K562 (cell line): Measurements from ENCODE around the gene PSMB11. TPM values are rescaled to one million over a fixed set of nuclear protein-coding genes. Genes with fewer than 3 reads are reported as not detected.

Experiments used
- ATAC-seq: fragments of 200-7000 bp; cut with Tn5 transposase; 3 replicates; pipeline ENCODE4 v1.9.1; 2020; ENCODE audit warnings: moderate library complexity
- BruUV-seq: library from RNA; stranded (reverse); fragments of 400-500 nt; replicated peaks from 2 replicates; lab custom pipeline; 2021; lab: Mats Ljungman, UMichigan
- CTCF ChIA-PET: fragments of 300-600 bp; formaldehyde crosslinking; extraction: SDS; loops from one replicate; lab custom pipeline; 2021; ENCODE audit warnings: low intra/inter-chr PET ratio; lab: Yijun Ruan, JAX
- POLR2A ChIA-PET: fragments of 300-600, 350-650 bp; sonication (Branson Sonifier 250); formaldehyde crosslinking; extraction: SDS; loops from one replicate; lab custom pipeline; 2021; ENCODE audit warnings: antibody characterized with exemption, inconsistent platforms; lab: Yijun Ruan, JAX
- DNase-seq, 4 experiments: peaks; one replicate each; pipeline versions ENCODE4 v3.0.0 to v3.0.0-alpha.2; 2011 to 2018; ENCODE audit warnings: low spot score in 3 of 4, mixed read lengths in 3 of 4; ENCODE audit errors: extremely low read depth in 1 of 4
- FAIRE-seq: peaks from 2 replicates; lab custom pipeline; 2011; peaks lifted over from hg19 to GRCh38; lab: Jason Lieb, UNC
- H2AFZ ChIP-seq: 2 replicates; pipeline ENCODE4 v1.6.0; 2011; ENCODE audit warnings: low read depth, low read length, control low read depth, inconsistent platforms
- H3K27ac ChIP-seq: fragments of 200-600 bp; 3 replicates; pipeline ENCODE4 v1.8.0; 2011; ENCODE audit warnings: low read depth, mild to moderate bottlenecking, control low read depth, inconsistent platforms, low read length, moderate library complexity, mixed read lengths; ENCODE audit errors: extremely low read depth
- H3K27me3 ChIP-seq, 2 experiments: fragments of 300-600 bp in 1 of 2; 2 replicates in 1 of 2; 3 replicates in 1 of 2; pipeline versions ENCODE4 v1.6.0 to v1.8.0; 2011; ENCODE audit warnings: inconsistent platforms in 2 of 2, low read length in 2 of 2, mild to moderate bottlenecking in 1 of 2, mixed read lengths in 1 of 2, moderate library complexity in 1 of 2; ENCODE audit not compliant: control insufficient read depth in 2 of 2, insufficient read depth in 2 of 2
- H3K36me3 ChIP-seq: fragments of 300-600 bp; 3 replicates; pipeline ENCODE4 v1.8.0; 2011; ENCODE audit warnings: mild to moderate bottlenecking, low read length, inconsistent platforms; ENCODE audit not compliant: control insufficient read depth, insufficient read depth
- H3K4me1 ChIP-seq, 2 experiments: fragments of 200-600 bp in 1 of 2; replicated peaks in 1 of 2; 2 replicates in 1 of 2; 3 replicates in 1 of 2; pipeline versions ENCODE4 v1.5.1 to v1.8.0; 2011; ENCODE audit warnings: inconsistent platforms in 2 of 2, low read length in 2 of 2, mild to moderate bottlenecking in 1 of 2, mixed read lengths in 1 of 2, moderate library complexity in 1 of 2; ENCODE audit not compliant: control insufficient read depth in 2 of 2, insufficient read depth in 2 of 2
- H3K4me2 ChIP-seq: 2 replicates; pipeline ENCODE4 v1.6.1; 2011; ENCODE audit warnings: low read length, control low read depth, inconsistent platforms, mixed read lengths; ENCODE audit not compliant: insufficient read depth
- H3K4me3 ChIP-seq: fragments of 200-600 bp; sonication (generic), shearing (Covaris generic); 2 replicates; pipeline ENCODE4 v1.5.1; 2016; ENCODE audit warnings: control low read depth, inconsistent platforms
- H3K79me2 ChIP-seq: fragments of 200-600 bp; 3 replicates; pipeline ENCODE4 v1.8.0; 2011; ENCODE audit warnings: low read length, inconsistent platforms; ENCODE audit not compliant: control insufficient read depth, insufficient read depth
- H3K9ac ChIP-seq, 2 experiments: 2 replicates each; pipeline versions ENCODE4 v1.6.0 to v1.6.1; 2011; ENCODE audit warnings: low read depth in 2 of 2, low read length in 2 of 2, control low read depth in 1 of 2, inconsistent platforms in 1 of 2, mild to moderate bottlenecking in 1 of 2, mixed read lengths in 1 of 2; ENCODE audit not compliant: insufficient read depth in 1 of 2
- H3K9me1 ChIP-seq: one replicate; pipeline ENCODE4 v1.6.0; 2011; ENCODE audit warnings: inconsistent platforms, mild to moderate bottlenecking, low read length, moderate library complexity; ENCODE audit not compliant: control insufficient read depth, insufficient read depth
- H3K9me3 ChIP-seq: replicated peaks from 2 replicates; pipeline ENCODE4 v1.5.1; 2011; ENCODE audit warnings: low read depth, low read length, inconsistent platforms; ENCODE audit not compliant: control insufficient read depth, insufficient read depth
- H4K20me1 ChIP-seq: replicated peaks from 2 replicates; pipeline ENCODE4 v1.6.1; 2011; ENCODE audit warnings: low read length, inconsistent platforms, mixed read lengths; ENCODE audit not compliant: control insufficient read depth, insufficient read depth
- MTA3 ChIP-seq: fragments of 450-650 bp; formaldehyde crosslinking; IDR thresholded peaks from 2 replicates; pipeline ENCODE4 v1.6.1; 2017; ENCODE audit warnings: mild to moderate bottlenecking, borderline replicate concordance
- RFX5 ChIP-seq: IDR thresholded peaks from 2 replicates; pipeline ENCODE4 v1.6.1; 2011; ENCODE audit warnings: low read depth, mild to moderate bottlenecking, improper control_type of control experiment, low read length
- RUNX1 ChIP-seq: sonication (generic); IDR thresholded peaks from 2 replicates; pipeline ENCODE4 v1.6.1; 2016; ENCODE audit warnings: antibody characterized with exemption, low read depth
- ZNF12 ChIP-seq: sonication (generic); formaldehyde crosslinking; IDR thresholded peaks from 2 replicates; pipeline ENCODE4 v1.4.0; 2020; ENCODE audit warnings: mild to moderate bottlenecking, missing genetic modification reagents
- ZNF764 ChIP-seq: fragments of 250-450 bp; sonication (Bioruptor Pico); IDR thresholded peaks from 2 replicates; pipeline ENCODE4 v1.4.0; 2020; ENCODE audit warnings: low read depth, mild to moderate bottlenecking, moderate library complexity
- WGBS: fragments of 100-300 bp; shearing (Covaris generic); methylation state at CpG from one replicate; pipeline ENCODE4 v1.1.6; 2016; ENCODE audit warnings: low coverage, mixed read lengths; ENCODE audit not compliant: insufficient coverage; ENCODE audit errors: missing lambda C conversion rate; 5-methylcytosine and 5-hydroxymethylcytosine counted together
- in situ Hi-C: fragments of 300-500 bp; cut with MboI; formaldehyde crosslinking; loops from 4 replicates; pipeline ENCODE4 v1.15.0; 2018; ENCODE audit warnings: inconsistent platforms, mixed read lengths
- intact Hi-C: fragments of 100-400 bp; cut with micrococcal nuclease; formaldehyde crosslinking; loops from 2 replicates; pipeline ENCODE4 v1.14.2; 2022
- polyA plus RNA-seq, 8 experiments: library from polyadenylated mRNA; depleted of rRNA in 4 of 8; stranded (reverse) in 5 of 8; unstranded in 3 of 8; fragments of >200 nt; fragmentation: Nextera tagmentation in 2 of 8; fragmentation: Illumina TruSeq in 1 of 8; extraction: Ambion mirVana in 2 of 8; extraction: Trizol in 1 of 8; gene quantifications; 2 replicates each; pipeline versions ENCODE4 v1.2.1 to v1.2.3, GENCODE V29; 2011 to 2014; ENCODE audit warnings: inconsistent platforms in 1 of 8, missing spikeins in 1 of 8
- total RNA-seq, 7 experiments: library from RNA; depleted of rRNA in 6 of 7; stranded (reverse); fragments of >200 nt in 6 of 7; fragmentation: Illumina TruSeq in 2 of 7; extraction: Trizol in 2 of 7; gene quantifications; 2 replicates each; pipeline versions ENCODE4 v1.2.1 to v1.2.3, GENCODE V29; 2011 to 2021; ENCODE audit warnings: low replicate concordance in 1 of 7

PSMB11 gene
- total and polyA plus RNA-seq, 9 of the 15 experiments (the other 6 are each of a cell fraction or from before 2014, with no cell fraction given), result not detected

- CTCF ChIA-PET, result interaction anchor here (0.7 kb wide), 1 partner anchor 23 kb away, joined by 4 read pairs; no protein-coding TSS in a partner anchor
- Histone ChIP-seq H3K4me2 (no peak overlapping the region), H3K9me3 (no peaks in the 10 kb centered on the region)
Observed at GRCh38 chr14:23017091-23017490, 24.9 kb upstream of the PSMB11 start.

GRCh38 chr14:23018107-23018506 is 23.9 kb upstream of the PSMB11 start:
- BruUV-seq, result no TSS peak
- FAIRE-seq, result no peak
- CTCF ChIA-PET, result no interaction called here

More at GRCh38 chr14:23017091-23017490, 24.9 kb upstream of the PSMB11 start:
- Histone ChIP-seq H3K36me3 (no peaks in the 10 kb centered on the region), H4K20me1 (no peaks in the 10 kb centered on the region), H3K9me1 (no peaks in the 10 kb centered on the region), H3K4me3 (no peak overlapping the region), H3K27ac (no peak overlapping the region), H3K79me2 (no peaks in the 10 kb centered on the region), H3K27me3 (no peaks in the 10 kb centered on the region), H2AFZ (no peak overlapping the region), H3K9ac (no peak overlapping the region), H3K4me1 (peaks cover 24 to 28% of the 10 kb centered on the region in 2 experiments; a peak in 4 of 5 replicates)
- 68% methylated on average over 5 of the region's 5 CpGs for WGBS
- DNase-seq, result no peak
- intact Hi-C loops, result no loop called here
- no peak for FAIRE-seq
- BruUV-seq, result no TSS peak
- POLR2A ChIA-PET, result interaction anchor here (0.9 to 4.7 kb wide), 4 partner anchors 9 to 77 kb away, joined by 3 to 29 read pairs (median 4); no protein-coding TSS in a partner anchor
- in situ Hi-C loops, result no loop called here
- TF ChIP-seq RUNX1, result no peak
- no peak for TF ChIP-seq MTA3
- TF ChIP-seq RFX5, result no peak
- ATAC-seq, result no peak

More at GRCh38 chr14:23018107-23018506, 23.9 kb upstream of the PSMB11 start:
- H3K27me3 ChIP-seq, result no peaks in the 10 kb centered on the region
- H3K9me1 ChIP-seq, result no peaks in the 10 kb centered on the region
- POLR2A ChIA-PET, result interaction anchor here (0.9 to 4.7 kb wide), 2 partner anchors 11 to 76 kb away, joined by 3 to 29 read pairs; no protein-coding TSS in a partner anchor
- no peak overlapping the region for H3K27ac ChIP-seq
- peaks cover 2% of the 10 kb centered on the region; the same call in 1 of the 2 replicates for H4K20me1 ChIP-seq
- no peak overlapping the region for H3K4me3 ChIP-seq
- no peaks in the 10 kb centered on the region for H3K36me3 ChIP-seq
- intact Hi-C loops (no loop called here), in situ Hi-C loops (no loop called here)
- no peak for TF ChIP-seq ZNF764 (CRISPR knock-in tag)
- peak; percentile 93 for TF ChIP-seq ZNF12 (CRISPR knock-in tag)
- no peaks in the 10 kb centered on the region for H3K79me2 ChIP-seq
- H3K9me3 ChIP-seq, result no peaks in the 10 kb centered on the region
- H3K9ac ChIP-seq, result no peak overlapping the region
- peaks cover 28 to 33% of the 10 kb centered on the region in 2 experiments; a peak in 4 of 5 replicates for H3K4me1 ChIP-seq
- ATAC-seq, result no peak
- no peak overlapping the region for H3K4me2 ChIP-seq
- no peak for DNase-seq
- no peak overlapping the region for H2AFZ ChIP-seq
